BE2C (cell line): ENCODE results near the gene SDR42E2.

Source experiments
- DNase-seq: peaks from one replicate; pipeline ENCODE4 v3.0.0-alpha.2; 2020
- H3K27me3 ChIP-seq: fragments of 250-450 bp; sonication (Bioruptor Pico); 2 replicates; pipeline ENCODE4 v1.5.1; 2020; ENCODE audit warnings: mild to moderate bottlenecking
- H3K36me3 ChIP-seq: fragments of 250-450 bp; sonication (Bioruptor Pico); 2 replicates; pipeline ENCODE4 v1.5.1; 2020; ENCODE audit warnings: mild to moderate bottlenecking
- H3K4me1 ChIP-seq: fragments of 250-450 bp; sonication (Bioruptor Pico); 2 replicates; pipeline ENCODE4 v1.5.1; 2020
- H3K4me3 ChIP-seq: 2 replicates; pipeline ENCODE4 v1.5.1; 2011; ENCODE audit warnings: low read depth, low read length
- H3K9me3 ChIP-seq: fragments of 250-450 bp; sonication (Bioruptor Pico); 2 replicates; pipeline ENCODE4 v1.5.1; 2020
- CTCF ChIP-seq: IDR thresholded peaks from 2 replicates; pipeline ENCODE4 v1.5.1; 2012; ENCODE audit warnings: mild to moderate bottlenecking, low read depth, low read length

Gene SDR42E2

DNA sequence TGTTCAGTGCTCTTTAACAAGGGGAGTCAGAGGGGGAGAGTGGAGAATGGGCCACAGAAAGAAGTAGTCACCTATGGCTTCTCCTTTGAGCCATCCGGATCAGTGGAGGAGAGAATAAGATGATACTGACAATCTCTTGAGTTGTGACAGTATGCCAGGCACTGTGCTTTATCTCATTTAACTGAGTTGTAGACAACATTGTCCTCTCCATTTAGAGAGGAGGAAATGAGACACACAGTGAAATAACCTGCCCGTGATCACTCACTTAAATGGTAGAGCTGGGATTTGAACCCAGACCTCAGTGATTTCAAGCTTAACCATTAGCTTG is 25.9 kb downstream of the SDR42E2 start:
- no peaks in the 10 kb centered on the region for H3K9me3 ChIP-seq
- no peak for DNase-seq
- peaks cover 13% of the 10 kb centered on the region for H3K4me1 ChIP-seq
- H3K27me3 ChIP-seq: no peaks in the 10 kb centered on the region; the same call in 1 of the 2 replicates
- no peaks in the 10 kb centered on the region for H3K36me3 ChIP-seq
- H3K4me3 ChIP-seq: no peak overlapping the region
- TF ChIP-seq CTCF: no peak

- Histone ChIP-seq H3K36me3 (no peaks in the 10 kb centered on the region), H3K9me3 (no peaks in the 10 kb centered on the region), H3K4me1 (peaks cover 13% of the 10 kb centered on the region), H3K4me3 (0 out of 2 replicates have a peak overlapping the region, but pooled peaks have one; percentile 64), H3K27me3 (no peaks in the 10 kb centered on the region)
- DNase-seq: peak; percentile 72
- TF ChIP-seq CTCF: peak; percentile 95
Measured at GRCh38 chr16:22188595-22189442, 26.5 kb downstream of the SDR42E2 start.

GRCh38 chr16:22189473-22190080 is 27.3 kb downstream of the SDR42E2 start:
- H3K4me1 ChIP-seq: peaks cover 13% of the 10 kb centered on the region
- no peak for TF ChIP-seq CTCF
- peak overlapping the region; percentile 64 for H3K4me3 ChIP-seq
- H3K36me3 ChIP-seq: no peaks in the 10 kb centered on the region
- H3K9me3 ChIP-seq: no peaks in the 10 kb centered on the region
- no peaks in the 10 kb centered on the region for H3K27me3 ChIP-seq
- DNase-seq: peak; percentile 74

GRCh38 chr16:22190081-22190775 is 27.9 kb downstream of the SDR42E2 start:
- Histone ChIP-seq H3K27me3 (no peaks in the 10 kb centered on the region), H3K4me3 (peak overlapping the region; percentile 64), H3K4me1 (peaks cover 13% of the 10 kb centered on the region), H3K36me3 (no peaks in the 10 kb centered on the region), H3K9me3 (no peaks in the 10 kb centered on the region)
- DNase-seq: peak; percentile 100
- no peak for TF ChIP-seq CTCF

DNA sequence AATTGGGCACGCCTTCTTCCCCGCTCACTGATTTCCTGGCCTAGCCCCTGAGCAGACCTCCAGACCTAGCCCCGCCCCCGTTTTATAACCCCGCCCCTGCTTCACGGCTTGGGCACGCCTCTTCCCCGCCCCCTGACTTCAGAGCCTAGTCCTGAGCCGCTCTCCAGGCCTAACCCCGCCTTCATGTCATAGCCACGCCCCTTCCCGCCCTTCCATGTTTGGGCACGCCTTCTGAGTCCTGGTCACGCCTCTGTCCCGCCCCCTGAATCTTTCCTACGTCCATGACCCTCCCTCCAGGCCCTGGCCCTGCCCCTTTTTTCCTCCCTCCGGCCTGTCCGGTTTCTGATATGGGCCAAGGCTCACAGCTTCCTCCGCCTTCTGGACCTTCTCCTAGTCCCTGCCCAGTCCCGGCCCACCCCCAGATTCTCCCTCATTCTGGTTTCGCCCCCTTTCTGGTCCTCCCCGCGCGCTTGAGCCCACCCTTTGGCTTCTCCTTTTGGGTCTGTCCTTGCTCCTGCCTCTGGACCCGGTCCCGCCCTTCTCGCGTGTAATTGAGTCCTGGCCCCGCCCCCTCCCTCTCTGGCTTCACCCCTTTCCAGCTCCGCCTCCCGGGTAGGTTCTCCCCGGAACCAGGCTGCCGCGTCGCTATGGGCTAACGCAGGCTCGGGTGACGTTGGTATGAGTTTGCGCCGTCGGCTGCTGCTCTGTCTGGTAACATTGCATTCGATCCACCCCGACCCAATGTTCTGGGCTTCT is 28.6 kb downstream of the SDR42E2 start:
- peaks cover 13% of the 10 kb centered on the region for H3K4me1 ChIP-seq
- peak; percentile 100 for DNase-seq
- no peaks in the 10 kb centered on the region for H3K27me3 ChIP-seq
- no peaks in the 10 kb centered on the region for H3K36me3 ChIP-seq
- peak overlapping the region; percentile 71 for H3K4me3 ChIP-seq
- no peaks in the 10 kb centered on the region for H3K9me3 ChIP-seq
- no peak for TF ChIP-seq CTCF
